HG03571 (cell line): ENCODE data around the gene COX4I1.
"Not testable (repeated sequence)": the region's sequence is repeated elsewhere in the genome, so short reads cannot be mapped to it uniquely, and the experiment has no call there.

Experiments used
- ATAC-seq: cut with Tn5 transposase; IDR thresholded peaks from one replicate; pipeline ENCODE4 v1.9.1; 2021; ENCODE audit not compliant: unreplicated experiment

Gene COX4I1

DNA sequence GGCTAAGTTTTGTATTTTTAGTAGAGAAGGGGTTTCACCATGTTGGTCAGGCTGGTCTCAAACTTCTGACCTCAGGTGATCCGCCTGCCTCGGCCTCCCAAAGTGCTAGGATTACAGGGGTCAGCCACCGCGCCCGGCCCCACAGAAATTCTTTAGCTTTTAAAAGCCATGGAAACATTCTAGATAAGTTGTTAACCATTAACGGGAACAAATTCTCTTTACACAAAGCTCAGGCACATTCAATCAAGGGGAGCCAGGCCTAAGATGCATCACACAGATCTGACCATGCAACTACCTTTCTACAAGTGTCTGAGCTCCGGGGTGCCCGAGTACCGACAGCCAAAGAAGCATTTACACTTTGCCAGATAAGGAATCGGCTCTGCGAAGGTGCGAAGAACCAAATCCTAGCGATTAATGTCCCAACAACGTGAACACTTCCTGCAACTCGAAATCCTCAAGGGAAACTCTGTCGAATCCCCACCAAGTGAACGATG is 1.2 kb upstream of the COX4I1 start:
- no peak for ATAC-seq

DNA sequence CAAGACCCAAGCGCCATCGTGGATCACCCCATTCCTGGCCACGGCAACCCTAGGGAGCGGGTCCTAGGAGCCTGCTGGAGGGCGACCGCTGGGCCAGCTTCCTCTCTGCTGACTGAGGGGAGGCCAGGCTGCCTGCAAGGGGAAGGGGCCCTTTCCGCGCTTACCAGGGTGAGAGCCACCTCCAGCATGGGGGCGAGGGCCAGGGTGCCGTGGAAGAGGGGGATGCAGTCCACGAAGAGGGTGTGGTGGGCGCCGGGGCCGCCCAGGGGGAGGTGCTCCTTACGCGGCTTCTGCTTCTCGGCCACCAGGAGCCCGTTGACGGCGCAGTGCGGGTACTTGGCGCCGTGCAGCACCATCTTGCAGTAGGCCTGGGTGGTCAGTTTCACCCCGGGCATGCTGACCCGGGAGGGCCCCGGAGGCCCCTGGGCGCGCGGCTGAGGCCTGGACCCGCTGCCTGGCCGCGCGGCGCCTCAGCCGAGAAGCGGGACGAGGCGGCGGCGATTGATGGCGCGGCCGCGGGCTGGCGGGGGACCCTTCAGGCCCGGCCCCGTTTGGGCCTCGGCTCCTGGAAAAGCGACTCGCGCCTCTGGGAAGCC is 496 bp upstream of the COX4I1 start:
- ATAC-seq: peak; percentile 23

DNA sequence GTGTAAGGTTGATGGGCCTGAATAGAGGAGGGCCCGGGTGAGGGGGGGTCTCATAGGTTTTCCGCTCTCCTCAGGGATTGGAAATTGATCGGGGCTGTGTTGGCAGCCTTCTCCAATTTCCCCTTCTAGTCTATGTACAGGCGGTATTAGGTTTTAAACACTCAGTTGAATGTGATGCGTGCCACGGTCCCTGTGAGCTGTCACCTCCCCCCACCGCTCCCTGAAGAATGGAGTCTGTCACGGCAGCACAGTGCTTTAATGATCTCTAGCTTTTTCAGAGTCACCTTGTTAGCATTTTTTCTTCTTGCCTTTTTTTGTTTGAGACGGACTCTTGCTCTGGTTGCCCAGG is 800 bp downstream of the COX4I1 start:
- ATAC-seq: no peak

DNA sequence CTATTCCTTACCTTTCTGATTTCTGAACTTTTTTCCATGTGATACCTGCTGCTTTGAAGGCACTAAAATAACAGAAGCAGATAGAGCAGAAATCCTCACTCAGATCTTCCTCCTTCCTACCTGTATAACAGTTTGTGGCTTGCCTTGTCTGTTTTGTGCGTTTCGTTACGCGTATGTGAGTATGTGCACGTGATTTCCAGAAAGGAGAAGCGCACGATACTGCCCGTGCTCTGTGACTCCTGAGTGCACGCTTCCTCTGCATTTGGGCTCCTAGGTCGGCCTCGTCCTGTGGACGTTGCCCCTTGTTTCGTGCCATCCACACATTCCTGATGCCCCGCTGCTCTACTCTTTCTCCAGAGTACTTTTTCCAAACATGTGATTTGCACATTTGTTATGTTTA is 4.1 kb downstream of the COX4I1 start:
- no peak for ATAC-seq

DNA sequence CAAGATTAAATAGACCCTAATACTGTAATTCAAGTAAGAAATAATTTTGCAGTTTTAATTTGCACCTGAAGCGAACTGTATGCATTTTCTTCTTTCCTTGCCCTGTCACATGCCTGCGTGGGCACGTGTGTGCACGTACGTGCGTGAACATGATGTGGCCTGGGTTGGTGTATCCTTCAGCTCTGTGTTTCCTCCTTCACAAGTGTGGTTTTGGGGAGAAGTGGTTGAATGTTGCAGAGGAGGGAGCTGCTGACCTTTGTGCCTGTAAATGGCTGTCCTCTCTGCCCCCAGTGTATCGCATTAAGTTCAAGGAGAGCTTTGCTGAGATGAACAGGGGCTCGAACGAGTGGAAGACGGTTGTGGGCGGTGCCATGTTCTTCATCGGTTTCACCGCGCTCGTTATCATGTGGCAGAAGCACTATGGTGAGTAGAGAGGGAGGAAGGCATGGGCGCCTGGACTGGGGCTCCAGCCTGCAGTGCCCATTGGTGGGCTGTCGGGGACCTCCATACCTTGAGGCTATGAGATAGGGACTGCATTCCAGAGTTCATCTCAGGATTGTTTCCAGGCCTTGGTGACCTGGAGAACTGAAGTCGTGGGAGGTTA is 6.0 kb downstream of the COX4I1 start:
- no peak for ATAC-seq

DNA sequence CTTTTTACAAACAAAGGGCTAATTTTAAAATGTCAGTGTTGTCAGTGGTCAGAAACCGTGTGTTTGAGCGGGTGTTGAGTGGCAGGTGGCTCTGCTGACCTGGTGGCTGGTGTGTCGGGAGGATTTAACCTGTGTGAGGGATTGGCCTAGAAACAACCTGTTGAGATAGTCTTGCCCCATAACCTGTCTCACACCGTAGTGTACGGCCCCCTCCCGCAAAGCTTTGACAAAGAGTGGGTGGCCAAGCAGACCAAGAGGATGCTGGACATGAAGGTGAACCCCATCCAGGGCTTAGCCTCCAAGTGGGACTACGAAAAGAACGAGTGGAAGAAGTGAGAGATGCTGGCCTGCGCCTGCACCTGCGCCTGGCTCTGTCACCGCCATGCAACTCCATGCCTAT is 7.0 kb downstream of the COX4I1 start:
- ATAC-seq: no peak

DNA sequence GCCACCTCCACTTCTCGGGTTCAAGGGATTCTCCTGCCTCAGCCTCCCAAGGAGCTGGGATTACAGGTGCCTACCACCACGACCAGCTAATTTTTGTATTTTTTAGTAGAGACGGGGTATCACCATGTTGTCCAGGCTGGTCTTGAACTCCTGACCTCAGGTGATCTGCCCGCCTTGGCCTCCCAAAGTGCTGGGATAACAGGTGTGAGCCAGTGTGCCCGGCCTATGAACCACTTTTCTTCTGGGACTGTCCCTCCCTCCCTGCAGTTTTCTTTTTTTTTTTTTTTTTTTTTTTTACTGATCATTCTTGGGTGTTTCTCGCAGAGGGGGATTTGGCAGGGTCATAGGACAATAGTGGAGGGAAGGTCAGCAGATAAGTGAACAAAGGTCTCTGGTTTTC is 7.8 kb downstream of the COX4I1 start:
- ATAC-seq: not testable (repeated sequence)

DNA sequence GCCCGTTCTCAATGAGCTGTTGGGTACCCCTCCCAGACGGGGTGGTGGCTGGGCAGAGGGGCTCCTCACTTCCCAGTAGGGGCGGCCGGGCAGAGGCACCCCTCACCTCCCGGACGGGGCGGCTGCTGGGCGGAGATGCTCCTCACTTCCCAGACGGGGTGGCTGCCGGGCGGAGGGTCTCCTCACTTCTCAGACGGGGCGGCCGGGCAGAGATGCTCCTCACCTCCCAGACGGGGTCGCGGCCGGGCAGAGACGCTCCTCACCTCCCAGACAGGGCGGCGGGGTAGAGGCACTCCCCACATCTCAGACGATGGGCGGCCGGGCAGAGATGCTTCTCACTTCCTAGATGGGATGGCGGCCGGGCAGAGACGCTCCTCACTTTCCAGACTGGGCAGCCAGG is 8.6 kb downstream of the COX4I1 start:
- not testable (repeated sequence) for ATAC-seq

DNA sequence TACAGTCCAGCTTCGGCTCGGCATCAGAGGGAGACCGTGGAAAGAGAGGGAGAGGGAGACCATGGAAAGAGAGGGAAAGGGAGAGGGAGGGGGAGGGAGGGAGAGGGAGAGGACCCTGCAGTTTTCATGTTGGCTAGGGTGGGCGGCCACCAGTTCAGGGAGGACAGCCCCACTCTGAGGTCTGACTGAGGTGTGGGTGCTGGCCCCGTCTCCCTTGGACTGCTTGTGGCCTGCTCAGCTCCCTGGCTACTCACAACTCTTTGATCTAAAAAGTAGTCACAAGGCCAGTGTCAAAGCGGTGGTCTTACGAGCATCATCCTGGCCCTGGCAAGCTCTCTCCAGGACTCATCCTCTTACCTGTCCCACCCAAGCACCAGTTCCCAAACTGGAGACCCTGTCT is 9.4 kb downstream of the COX4I1 start:
- ATAC-seq: no peak

DNA sequence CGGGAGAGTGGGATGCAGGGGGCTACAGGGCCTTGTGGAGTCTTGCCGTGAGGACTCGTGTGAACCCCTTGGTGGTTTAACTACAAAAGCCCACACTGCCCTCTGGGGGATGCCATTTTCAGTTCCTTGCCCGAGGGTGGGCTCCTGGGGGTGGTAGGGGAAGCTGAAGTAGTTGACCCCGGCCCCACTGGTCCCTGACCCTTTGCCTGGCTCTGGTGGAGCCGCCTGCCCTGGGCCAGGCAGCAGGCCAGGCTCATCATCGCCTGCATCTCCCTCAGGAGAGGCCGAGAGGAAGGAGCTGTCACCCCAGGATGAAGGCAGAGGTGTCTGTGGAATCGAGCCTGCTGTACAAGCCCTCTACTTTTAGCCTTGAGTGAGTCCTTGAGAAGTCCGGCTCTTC is 10.2 kb downstream of the COX4I1 start:
- ATAC-seq: no peak

DNA sequence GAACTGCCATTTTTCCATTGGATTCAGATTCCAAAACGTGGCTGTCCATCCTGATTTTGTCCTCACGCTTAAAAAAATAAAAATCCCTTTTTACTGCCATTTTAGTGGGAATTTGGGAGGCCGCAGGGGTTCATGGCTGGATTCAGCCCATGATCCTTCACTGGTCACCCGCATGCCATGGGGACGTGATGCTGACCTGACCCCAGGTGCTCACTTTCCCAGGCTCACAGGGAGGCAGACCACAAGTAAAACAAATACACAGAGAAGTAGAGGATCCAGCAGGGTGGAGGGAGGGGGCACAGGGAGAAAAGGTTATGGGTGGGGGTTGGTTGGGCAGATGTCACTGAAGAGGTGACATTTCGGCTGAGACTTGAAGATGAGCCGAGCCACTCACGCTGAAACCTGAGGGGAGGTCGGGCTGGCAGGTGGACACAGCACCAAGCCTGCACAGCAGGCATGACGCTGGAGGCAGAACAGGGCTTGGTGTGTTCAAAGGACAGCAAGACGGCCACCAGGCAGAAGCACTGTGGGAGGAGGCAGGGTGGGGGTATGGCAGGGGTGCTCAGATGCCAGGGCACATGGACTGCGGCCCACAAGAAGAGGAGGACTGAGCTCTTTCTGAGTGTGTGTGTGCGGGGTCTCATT is 10.7 kb downstream of the COX4I1 start:
- ATAC-seq: no peak

DNA sequence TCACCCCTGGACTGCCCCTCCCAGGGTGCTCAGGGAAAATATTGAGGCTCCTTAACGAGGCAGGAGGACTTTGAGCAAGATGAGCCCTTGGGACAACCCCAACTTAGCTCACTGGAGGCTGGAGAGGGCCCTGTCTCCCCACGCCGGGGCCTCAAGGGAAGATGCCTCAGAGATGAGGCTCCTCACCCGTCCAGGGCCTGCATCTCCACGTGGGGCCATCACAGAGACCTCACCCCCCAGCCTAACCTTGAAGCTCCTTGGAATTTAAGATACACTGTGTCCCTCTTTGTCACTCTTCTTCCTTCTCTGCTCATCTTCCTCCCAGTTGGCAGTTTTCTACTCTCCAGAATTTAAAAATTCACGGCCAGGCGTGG is 11.2 kb downstream of the COX4I1 start:
- no peak for ATAC-seq

DNA sequence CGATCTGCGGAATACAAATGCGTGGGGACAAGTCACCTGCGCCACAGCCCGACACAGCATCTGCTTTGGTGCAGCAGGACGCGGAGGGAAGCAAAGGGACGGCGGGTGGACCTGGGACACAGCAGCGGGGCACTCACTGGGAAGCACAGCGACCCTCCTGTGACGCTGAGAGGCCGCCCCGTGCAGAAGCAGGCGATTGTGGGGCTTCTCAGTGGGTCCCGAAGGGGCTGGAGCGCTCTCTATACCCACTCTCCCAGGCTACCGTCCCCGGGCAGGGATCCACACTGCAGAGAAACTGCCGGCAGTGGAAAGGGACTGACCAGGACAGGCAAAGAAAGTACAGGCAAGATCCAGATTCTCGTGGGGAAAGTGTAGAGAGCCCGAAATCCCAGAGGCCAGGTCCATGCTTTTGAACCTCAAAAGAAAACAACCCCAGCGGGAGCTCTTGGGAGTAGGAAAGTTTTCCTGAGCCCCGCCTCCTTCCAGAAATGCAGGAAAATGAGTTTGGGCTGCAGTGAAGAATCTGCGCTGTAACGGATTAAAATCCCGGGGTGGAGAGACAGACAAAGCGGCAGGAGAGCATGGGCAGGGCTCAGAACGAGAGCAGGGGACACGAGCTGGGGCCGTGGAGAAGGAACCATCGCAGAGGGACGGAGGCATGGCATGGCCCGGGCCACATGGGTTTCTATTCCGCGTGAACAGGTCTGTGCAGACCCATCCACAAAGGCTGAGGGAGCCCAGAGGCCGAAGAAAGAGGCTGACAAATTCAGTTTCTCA is 12.7 kb downstream of the COX4I1 start:
- ATAC-seq: no peak

DNA sequence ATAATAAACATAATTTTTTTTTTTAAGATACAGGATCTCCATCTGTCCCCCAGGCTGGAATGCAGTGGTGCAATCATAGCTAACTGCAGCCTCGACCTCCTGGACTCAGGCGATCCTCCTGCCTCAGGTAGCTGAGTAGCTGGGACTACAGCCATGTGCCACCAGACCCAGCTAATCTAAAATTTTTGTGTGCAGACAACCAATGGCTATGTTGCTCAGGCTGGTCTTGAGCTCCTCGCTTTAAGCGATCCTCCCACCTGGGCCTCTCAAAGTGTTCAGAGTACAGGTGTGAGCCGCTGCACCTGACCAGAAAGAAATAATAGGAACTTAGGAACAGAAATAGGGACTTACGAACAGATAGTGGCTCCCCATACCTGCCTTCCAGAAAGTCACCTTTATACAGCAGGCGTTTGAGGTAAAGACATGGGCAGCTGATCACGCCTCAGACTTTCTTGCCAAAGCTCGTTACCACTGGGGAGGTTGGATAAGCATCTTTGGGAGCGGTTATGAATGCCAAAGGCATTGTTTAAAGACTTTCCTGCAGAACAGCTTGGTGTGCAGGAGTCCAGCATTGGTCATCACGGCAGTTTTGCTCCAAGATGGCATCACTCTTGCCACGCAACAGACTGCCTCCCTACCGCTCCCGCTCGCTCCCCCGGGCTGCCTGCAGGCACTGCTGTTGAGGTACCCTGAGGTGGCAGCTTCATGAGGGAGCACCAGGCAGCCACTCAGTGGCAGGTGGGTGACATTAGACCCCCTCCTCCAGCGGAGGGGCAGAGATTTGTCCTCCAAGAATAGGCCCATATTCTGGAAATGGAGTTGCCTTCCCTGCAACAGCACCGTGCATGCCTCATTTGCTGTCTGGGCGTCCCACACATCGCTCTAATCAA is 13.6 kb downstream of the COX4I1 start:
- ATAC-seq: no peak

DNA sequence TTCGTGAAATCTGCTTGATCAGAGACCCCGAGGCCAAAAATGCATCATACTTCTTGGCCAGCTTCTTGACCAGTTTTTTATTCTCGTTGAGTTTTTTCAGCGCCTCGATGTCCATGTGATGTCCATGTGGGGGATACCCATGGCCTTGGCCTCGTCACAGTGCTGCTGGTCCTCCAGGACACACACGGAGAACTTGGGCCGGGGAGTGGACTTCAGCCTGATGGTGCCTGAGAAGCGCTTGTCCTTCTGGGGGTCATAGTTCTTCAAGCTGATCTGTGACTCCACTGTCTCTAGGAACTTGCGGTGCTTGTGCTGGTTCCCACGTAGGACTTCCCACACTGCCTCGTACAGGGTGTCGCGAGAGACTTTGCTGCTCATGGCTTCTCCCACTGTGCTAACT is 16.7 kb downstream of the COX4I1 start:
- ATAC-seq: no peak

DNA sequence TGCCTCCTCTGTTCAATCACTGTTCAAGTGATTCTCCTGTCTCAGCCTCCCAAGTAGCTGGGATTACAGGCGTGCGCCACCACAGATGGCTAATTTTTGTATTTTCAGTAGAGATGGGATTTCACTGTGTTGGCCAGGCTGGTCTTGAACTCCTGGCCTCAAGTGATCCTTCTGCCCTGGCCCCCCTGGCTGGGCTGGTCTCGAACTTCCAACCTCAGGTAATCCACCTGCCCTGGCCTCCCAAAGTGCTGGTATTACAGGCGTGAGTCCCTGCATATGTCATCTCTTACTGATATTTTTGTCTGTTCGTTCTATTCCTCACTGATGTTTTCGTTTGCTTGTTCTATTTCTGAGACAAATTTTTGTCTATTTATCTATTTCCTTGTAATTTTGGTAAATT is 17.7 kb downstream of the COX4I1 start:
- ATAC-seq: not testable (repeated sequence)

DNA sequence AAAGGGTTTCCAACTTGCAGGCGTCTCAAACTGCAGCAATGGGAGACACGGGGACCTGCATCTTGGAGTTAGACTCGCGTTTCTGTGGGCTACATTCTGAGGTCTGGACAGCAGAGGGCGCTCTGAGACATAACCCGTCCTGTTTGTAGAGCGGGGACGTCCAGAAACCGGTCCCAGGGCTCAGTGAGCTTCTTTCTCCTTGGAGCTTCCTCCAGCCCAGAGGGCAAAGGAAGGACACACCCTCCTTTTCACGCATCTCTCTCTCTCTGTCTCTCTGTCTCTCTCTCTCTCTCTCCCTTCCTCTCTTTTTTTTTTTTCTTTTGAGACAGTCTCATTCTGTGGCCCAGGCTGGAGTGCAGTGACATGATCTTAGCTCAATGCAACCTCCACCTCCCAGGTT is 19.8 kb downstream of the COX4I1 start:
- no peak for ATAC-seq

DNA sequence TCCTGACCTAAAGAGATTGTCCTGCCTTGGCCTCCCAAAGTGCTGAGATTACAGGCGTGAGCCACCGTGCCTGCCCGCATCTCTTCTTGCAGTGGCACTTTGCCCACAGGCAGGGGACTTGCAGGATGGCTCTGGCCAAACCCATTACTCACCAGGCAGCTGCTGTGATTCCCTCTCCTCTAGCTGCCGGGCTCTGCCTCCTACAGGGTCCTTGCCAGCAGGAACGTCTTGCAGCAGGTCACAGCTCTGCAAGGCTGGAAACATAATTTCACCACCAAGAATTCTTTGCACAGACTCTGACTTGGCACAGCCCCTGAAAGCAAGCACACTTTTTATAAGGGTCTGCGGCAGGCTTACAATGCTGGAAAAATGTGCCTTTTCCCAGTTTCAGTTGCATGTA is 20.3 kb downstream of the COX4I1 start:
- no peak for ATAC-seq

DNA sequence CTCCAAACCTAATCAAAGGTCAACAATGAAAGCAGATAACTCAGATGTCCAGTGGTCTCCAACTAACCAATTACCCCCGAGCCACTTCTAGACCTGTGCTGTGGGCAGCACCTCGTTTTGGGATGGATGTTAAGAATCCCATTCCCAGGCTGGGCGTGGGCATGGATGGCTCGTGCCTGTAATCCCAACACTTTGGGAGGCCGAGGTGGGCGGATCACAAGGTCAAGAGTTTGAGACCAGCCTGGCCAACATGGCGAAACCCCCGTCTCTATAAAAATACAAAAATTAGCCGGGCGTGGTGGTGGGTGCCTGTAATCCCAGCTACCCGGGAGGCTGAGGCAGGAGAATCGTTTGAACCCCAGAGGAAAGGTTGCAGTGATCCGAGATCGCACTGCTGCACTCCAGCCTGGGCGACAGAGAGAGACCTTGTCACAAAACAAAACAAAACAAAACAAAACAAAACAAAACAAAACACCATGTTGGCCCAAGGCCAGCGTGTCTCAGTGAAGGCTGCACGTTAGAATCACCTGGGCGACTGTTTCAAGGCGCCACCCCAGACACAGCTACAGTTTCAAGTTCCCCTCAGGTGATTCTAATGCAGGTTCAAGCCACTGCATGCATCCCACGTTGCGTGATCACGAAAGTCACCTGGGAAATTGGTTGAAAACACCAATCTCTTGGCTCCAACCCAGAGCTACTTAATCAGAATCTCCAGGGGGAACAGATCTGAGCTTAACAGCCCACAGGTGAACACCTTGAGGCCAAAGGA is 21.3 kb downstream of the COX4I1 start:
- ATAC-seq: no peak
